Kidney (tissue), 14 donors: ENCODE results near the gene GRWD1. TPM values are rescaled to one million over a fixed set of nuclear protein-coding genes. Genes with fewer than 3 reads are reported as not detected.

Source experiments
- DNase-seq, 5 donors: peaks; one replicate each; pipeline ENCODE4 v3.0.0-alpha.2; 2013 to 2020
- FAIRE-seq: peaks from 2 replicates; lab custom pipeline; 2012; peaks lifted over from hg19 to GRCh38; lab: Jason Lieb, UNC
- H3K27ac ChIP-seq, 2 donors: one replicate each; pipeline ENCODE4 v1.7.0; 2013; ENCODE audit warnings: low read depth in 2 of 2, low read length in 2 of 2, inconsistent platforms in 1 of 2
- H3K27me3 ChIP-seq: one replicate; pipeline ENCODE4 v1.7.1; 2013; ENCODE audit warnings: low read length, inconsistent platforms; ENCODE audit not compliant: control insufficient read depth, insufficient read depth
- H3K36me3 ChIP-seq, 3 donors: one replicate each; pipeline versions ENCODE4 v1.7.0 to v1.7.1; 2013; ENCODE audit warnings: low read length in 3 of 3, control low read depth in 1 of 3, inconsistent platforms in 1 of 3; ENCODE audit not compliant: insufficient read depth in 3 of 3, control insufficient read depth in 2 of 3
- H3K4me1 ChIP-seq, 3 donors: one replicate each; pipeline versions ENCODE4 v1.7.0 to v1.7.1; 2013; ENCODE audit warnings: low read length in 3 of 3, inconsistent platforms in 1 of 3, low read depth in 1 of 3; ENCODE audit not compliant: control insufficient read depth in 2 of 3, insufficient read depth in 2 of 3
- H3K4me3 ChIP-seq, 3 donors: one replicate each; pipeline versions ENCODE4 v1.7.0 to v1.8.1; 2013; ENCODE audit warnings: low read length in 3 of 3, control low read depth in 1 of 3, inconsistent platforms in 1 of 3
- H3K9ac ChIP-seq, 3 donors: one replicate each; pipeline versions ENCODE4 v1.7.0 to v1.7.1; 2013; ENCODE audit warnings: low read length in 3 of 3, control low read depth in 1 of 3, inconsistent platforms in 1 of 3
- H3K9me3 ChIP-seq, 3 donors: one replicate each; pipeline versions ENCODE4 v1.7.0 to v1.7.1; 2013; ENCODE audit warnings: low read length in 3 of 3, control low read depth in 1 of 3, inconsistent platforms in 1 of 3; ENCODE audit not compliant: control insufficient read depth in 2 of 3, insufficient read depth in 1 of 3
- intact Hi-C: fragments of 100-400 bp; cut with DNase I; formaldehyde crosslinking; loops from one replicate; pipeline ENCODE4 v1.11.1; 2022
- polyA plus RNA-seq: library from polyadenylated mRNA; stranded (reverse); fragments of 350-450 nt; fragmentation: Illumina TruSeq; extraction: RNeasy Lipid Tissue Mini Kit (QIAGEN cat#74804); gene quantifications from one replicate; pipeline ENCODE4 v1.2.3, GENCODE V29; 2014; ENCODE audit warnings: low read depth, low replicate concordance; ENCODE audit not compliant: insufficient read depth
- total RNA-seq: library from RNA; stranded (reverse); fragmentation: NEBNext Ultra II Directional; extraction: Animal tissue kit (Norgen Biotek cat#: 25700); gene quantifications from one replicate; pipeline ENCODE4 v1.2.1, GENCODE V29; 2021
- TF ChIP-seq, protein P1 (sequence below): IDR thresholded peaks from 3 replicates; pipeline ENCODE4 v1.5.1; 2012; ENCODE audit warnings: mild to moderate bottlenecking, moderate library complexity, borderline replicate concordance; ENCODE audit not compliant: insufficient read depth; ENCODE audit errors: extremely low read depth
- donor health status: control.
- donor health status: control.
- donor health status: control.
- donor health status: control.
- donor health status: control.
- donor health status: DM: yes; HTN: yes; CAD: no.
- donor health status: Normal renal cell carcinoma (clear cell type).

GRWD1 gene
- total and polyA plus RNA-seq, 2 donors from 2014 or later = 19.0 to 34.0 TPM

DNA sequence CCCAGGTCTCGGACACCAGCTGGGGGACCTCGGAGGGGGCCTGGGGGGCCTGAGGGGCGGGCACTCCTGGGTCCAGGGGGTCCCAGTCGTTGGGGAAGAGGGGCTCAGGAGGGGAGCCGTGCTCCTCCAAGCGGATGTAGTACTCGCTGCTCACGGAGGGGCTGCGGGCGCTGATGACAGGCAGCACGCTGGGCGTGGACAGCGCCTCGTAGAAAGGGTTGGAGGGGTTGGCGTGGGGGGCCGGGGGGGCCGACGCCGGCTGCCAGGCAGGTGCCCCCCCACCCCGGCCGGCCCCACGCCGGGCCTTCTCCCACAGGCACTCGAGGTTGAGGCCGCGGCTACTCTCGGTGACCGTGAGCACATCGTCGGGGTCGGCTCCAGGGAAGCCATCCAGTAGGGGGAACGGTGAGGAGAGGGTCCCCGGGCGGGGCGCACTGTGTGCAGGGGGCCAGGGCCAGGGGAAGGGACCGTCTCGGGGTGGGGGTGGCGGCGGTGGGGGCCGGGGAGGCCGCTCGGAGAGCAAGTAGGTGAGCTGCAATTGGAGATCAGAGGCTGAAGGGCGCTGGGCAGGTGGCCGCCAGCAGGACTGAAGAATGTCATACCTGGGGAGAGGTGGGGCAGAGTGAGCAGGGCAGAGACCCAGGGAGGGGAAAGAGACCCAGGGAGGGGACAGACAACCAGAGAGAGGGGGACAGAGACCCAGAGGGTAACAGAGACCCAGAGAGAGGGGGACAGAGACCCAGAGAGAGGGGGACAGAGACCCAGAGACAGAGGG, 53.7 kb downstream of the GRWD1 start:
- H3K9ac ChIP-seq = no peak overlapping the region
- intact Hi-C loops = no loop called here
- H3K9me3 ChIP-seq = no peaks in the 10 kb centered on the region
- no peak for FAIRE-seq
- H3K4me3 ChIP-seq = no peak overlapping the region
- TF ChIP-seq, protein P1, sequence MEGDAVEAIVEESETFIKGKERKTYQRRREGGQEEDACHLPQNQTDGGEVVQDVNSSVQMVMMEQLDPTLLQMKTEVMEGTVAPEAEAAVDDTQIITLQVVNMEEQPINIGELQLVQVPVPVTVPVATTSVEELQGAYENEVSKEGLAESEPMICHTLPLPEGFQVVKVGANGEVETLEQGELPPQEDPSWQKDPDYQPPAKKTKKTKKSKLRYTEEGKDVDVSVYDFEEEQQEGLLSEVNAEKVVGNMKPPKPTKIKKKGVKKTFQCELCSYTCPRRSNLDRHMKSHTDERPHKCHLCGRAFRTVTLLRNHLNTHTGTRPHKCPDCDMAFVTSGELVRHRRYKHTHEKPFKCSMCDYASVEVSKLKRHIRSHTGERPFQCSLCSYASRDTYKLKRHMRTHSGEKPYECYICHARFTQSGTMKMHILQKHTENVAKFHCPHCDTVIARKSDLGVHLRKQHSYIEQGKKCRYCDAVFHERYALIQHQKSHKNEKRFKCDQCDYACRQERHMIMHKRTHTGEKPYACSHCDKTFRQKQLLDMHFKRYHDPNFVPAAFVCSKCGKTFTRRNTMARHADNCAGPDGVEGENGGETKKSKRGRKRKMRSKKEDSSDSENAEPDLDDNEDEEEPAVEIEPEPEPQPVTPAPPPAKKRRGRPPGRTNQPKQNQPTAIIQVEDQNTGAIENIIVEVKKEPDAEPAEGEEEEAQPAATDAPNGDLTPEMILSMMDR = no peak
- DNase-seq = peak in 2 of 5 donors; percentile 62 to 82
- no peaks in the 10 kb centered on the region for H3K36me3 ChIP-seq
- no peak overlapping the region for H3K27ac ChIP-seq
- peaks cover 0 to 6% (median 0%) of the 10 kb centered on the region in 3 donors for H3K4me1 ChIP-seq
- H3K27me3 ChIP-seq = no peaks in the 10 kb centered on the region

DNA sequence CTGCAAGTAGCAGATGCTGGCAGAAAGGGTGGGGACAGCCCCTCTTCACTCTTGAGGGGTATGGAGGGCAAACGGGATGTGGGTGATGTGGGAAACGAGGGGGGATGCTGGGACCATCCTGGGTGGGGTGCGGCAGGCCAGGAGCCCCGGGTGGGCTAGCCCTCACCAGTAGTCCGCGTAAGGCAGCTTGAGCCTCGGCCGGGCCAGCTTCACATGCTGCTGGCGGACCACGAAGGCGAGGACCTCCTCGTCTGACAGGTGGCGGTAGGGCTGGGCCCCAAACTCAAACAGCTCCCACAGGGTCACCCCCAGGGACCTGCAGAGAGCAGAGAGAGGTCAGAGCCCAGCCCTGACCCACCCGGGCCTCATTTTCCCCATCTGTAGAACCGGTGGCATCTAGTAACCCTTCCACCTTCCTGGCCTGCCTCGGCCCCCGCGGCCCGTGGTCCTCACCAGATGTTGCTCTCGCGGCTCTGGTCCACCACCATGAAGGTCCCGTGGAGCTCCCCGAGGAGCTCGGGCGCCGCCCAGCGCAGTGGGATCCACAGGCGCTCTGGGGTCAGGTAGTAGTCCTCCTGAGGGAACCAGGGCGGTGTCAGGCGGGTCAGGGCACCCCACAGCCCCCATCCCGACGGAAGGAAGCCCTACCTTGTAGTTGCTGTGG, 55.2 kb downstream of the GRWD1 start:
- FAIRE-seq (no peak), DNase-seq (peak in 2 of 5 donors; percentile 85 to 90)
- intact Hi-C loops = no loop called here
- H3K9me3 ChIP-seq = no peaks in the 10 kb centered on the region
- no peaks in the 10 kb centered on the region for H3K27me3 ChIP-seq
- H3K9ac ChIP-seq = no peak overlapping the region
- peak overlapping the region; percentile 11 to 35 (median 29) for H3K4me3 ChIP-seq
- H3K27ac ChIP-seq = no peak overlapping the region
- TF ChIP-seq, protein P1 = no peak
- H3K4me1 ChIP-seq = peaks cover 0 to 2% (median 0%) of the 10 kb centered on the region in 3 donors
- H3K36me3 ChIP-seq = no peaks in the 10 kb centered on the region

DNA sequence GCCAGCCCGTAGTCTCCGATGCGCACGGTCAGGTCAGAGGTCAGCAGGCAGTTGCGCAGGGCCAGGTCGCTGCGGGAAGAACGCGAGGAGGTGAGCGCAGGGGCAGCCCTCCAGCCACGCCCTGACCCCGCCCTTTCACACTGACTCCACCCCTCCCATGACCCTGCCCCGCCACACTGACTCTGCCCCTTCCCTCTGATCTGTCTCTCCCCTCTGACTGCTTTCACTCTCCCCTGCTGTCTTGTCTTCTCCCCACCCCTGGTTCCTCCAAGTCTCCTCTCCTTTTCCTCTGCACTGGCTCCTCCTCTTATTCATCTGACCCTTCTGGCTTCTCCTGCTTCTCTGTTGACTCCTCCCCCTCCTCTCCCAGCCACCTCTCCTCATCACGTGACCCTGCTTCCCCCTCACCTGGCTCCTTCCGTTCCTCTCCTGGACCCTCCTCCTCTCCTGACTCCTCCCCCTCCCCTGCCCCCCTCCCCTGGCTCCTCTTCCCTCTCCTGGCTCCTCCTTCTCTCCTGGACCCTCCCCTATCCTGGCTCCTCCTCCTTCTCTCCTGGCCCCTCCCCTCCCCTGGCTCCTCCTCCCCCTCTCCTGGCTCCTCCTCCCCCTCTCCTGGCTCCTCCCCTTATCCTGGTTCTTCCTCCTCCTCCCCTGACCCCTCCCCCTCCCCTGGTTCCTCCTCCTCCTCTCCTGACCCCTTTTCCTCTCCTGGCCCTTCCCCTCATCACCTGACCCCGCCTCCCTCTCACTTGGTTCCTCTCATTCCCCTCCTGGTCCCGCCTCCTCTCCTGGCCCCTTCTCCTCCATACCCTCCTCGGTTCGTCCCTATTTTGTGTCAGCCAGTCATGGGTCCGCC, 55.9 kb downstream of the GRWD1 start:
- no peaks in the 10 kb centered on the region for H3K9me3 ChIP-seq
- H3K27ac ChIP-seq = no peak overlapping the region
- H3K9ac ChIP-seq = no peak overlapping the region
- DNase-seq (peak; percentile 94 to 98 (median 97)), FAIRE-seq (no peak)
- no peaks in the 10 kb centered on the region for H3K36me3 ChIP-seq
- H3K4me1 ChIP-seq = peaks cover 0 to 2% (median 0%) of the 10 kb centered on the region in 3 donors
- peak overlapping the region; percentile 21 to 35 (median 29) for H3K4me3 ChIP-seq
- intact Hi-C loops = no loop called here
- no peaks in the 10 kb centered on the region for H3K27me3 ChIP-seq
- TF ChIP-seq, protein P1 = no peak
